Measurements from ENCODE around the gene ZNF831. TPM values are rescaled to one million over a fixed set of nuclear protein-coding genes. Genes with fewer than 3 reads are reported as not detected.
A peak's percentile ranks its signal among the peaks of the same experiment; 100 is the strongest.

Gene ZNF831
- polyA plus RNA-seq, 1 donor = 0.31 TPM

- no peak overlapping the region for H3K27ac ChIP-seq (ENCODE audit: low read length)
- no peak for DNase-seq
- 86% methylated on average over 1 of the region's 4 CpGs for WGBS (ENCODE audit: insufficient coverage, low lambda C conversion rate)
- H3K4me1 ChIP-seq (ENCODE audit: control insufficient read depth, insufficient read depth, low read length) = no peaks in the 10 kb centered on the region
- no peaks in the 10 kb centered on the region for H3K36me3 ChIP-seq (ENCODE audit: control insufficient read depth, insufficient read depth, low read length)
- H3K27me3 ChIP-seq (ENCODE audit: control insufficient read depth, insufficient read depth, low read length) = peaks cover 16% of the 10 kb centered on the region
- H3K9me3 ChIP-seq (ENCODE audit: control insufficient read depth, low read depth, low read length) = no peaks in the 10 kb centered on the region
- no peak overlapping the region for H3K4me3 ChIP-seq (ENCODE audit: low read length)
Measured at GRCh38 chr20:59247731-59248684, 84.4 kb downstream of the ZNF831 start.

- H3K9me3 ChIP-seq (ENCODE audit: control insufficient read depth, low read depth, low read length) = no peaks in the 10 kb centered on the region
- no peaks in the 10 kb centered on the region for H3K36me3 ChIP-seq (ENCODE audit: control insufficient read depth, insufficient read depth, low read length)
- H3K4me1 ChIP-seq (ENCODE audit: control insufficient read depth, insufficient read depth, low read length) = no peaks in the 10 kb centered on the region
- no peak overlapping the region for H3K27ac ChIP-seq (ENCODE audit: low read length)
- no peak overlapping the region for H3K4me3 ChIP-seq (ENCODE audit: low read length)
- H3K27me3 ChIP-seq (ENCODE audit: control insufficient read depth, insufficient read depth, low read length) = peaks cover 25% of the 10 kb centered on the region
- 100% methylated on average over 2 of the region's 6 CpGs for WGBS (ENCODE audit: insufficient coverage, low lambda C conversion rate)
- no peak for DNase-seq
Measured at GRCh38 chr20:59250293-59250692, 86.7 kb downstream of the ZNF831 start.

- Histone ChIP-seq H3K36me3 (ENCODE audit: control insufficient read depth, insufficient read depth, low read length) (no peaks in the 10 kb centered on the region), H3K4me3 (ENCODE audit: low read length) (no peak overlapping the region), H3K27me3 (ENCODE audit: control insufficient read depth, insufficient read depth, low read length) (peaks cover 31% of the 10 kb centered on the region), H3K4me1 (ENCODE audit: control insufficient read depth, insufficient read depth, low read length) (no peaks in the 10 kb centered on the region), H3K9me3 (ENCODE audit: control insufficient read depth, low read depth, low read length) (no peaks in the 10 kb centered on the region), H3K27ac (ENCODE audit: low read length) (no peak overlapping the region)
- no peak for DNase-seq
- 100% methylated on average over 1 of the region's 6 CpGs for WGBS (ENCODE audit: insufficient coverage, low lambda C conversion rate)
Measured at GRCh38 chr20:59253325-59253724, 89.7 kb downstream of the ZNF831 start.

- Histone ChIP-seq H3K27ac (ENCODE audit: low read length) (no peak overlapping the region), H3K9me3 (ENCODE audit: control insufficient read depth, low read depth, low read length) (no peaks in the 10 kb centered on the region), H3K27me3 (ENCODE audit: control insufficient read depth, insufficient read depth, low read length) (peaks cover 31% of the 10 kb centered on the region), H3K4me3 (ENCODE audit: low read length) (no peak overlapping the region), H3K4me1 (ENCODE audit: control insufficient read depth, insufficient read depth, low read length) (no peaks in the 10 kb centered on the region), H3K36me3 (ENCODE audit: control insufficient read depth, insufficient read depth, low read length) (no peaks in the 10 kb centered on the region)
- no CpG with 5 or more reads among the region's 4 CpGs for WGBS (ENCODE audit: insufficient coverage, low lambda C conversion rate)
- DNase-seq = no peak
Measured at GRCh38 chr20:59253779-59254319, 90.2 kb downstream of the ZNF831 start.

GRCh38 chr20:59255256-59255655 lies 91.6 kb downstream of the ZNF831 start:
- 80% methylated on average over 1 of the region's 5 CpGs for whole genome bisulfite sequencing (ENCODE audit: insufficient coverage, low lambda C conversion rate)
- H3K9me3 ChIP-seq (ENCODE audit: control insufficient read depth, low read depth, low read length) = no peaks in the 10 kb centered on the region
- no peak for DNase-seq
- H3K27ac ChIP-seq (ENCODE audit: low read length) = no peak overlapping the region
- peaks cover 27% of the 10 kb centered on the region for H3K27me3 ChIP-seq (ENCODE audit: control insufficient read depth, insufficient read depth, low read length)
- no peaks in the 10 kb centered on the region for H3K4me1 ChIP-seq (ENCODE audit: control insufficient read depth, insufficient read depth, low read length)
- no peaks in the 10 kb centered on the region for H3K36me3 ChIP-seq (ENCODE audit: control insufficient read depth, insufficient read depth, low read length)
- no peak overlapping the region for H3K4me3 ChIP-seq (ENCODE audit: low read length)

GRCh38 chr20:59258221-59258621 lies 94.6 kb downstream of the ZNF831 start:
- no peak overlapping the region for H3K27ac ChIP-seq (ENCODE audit: low read length)
- WGBS (ENCODE audit: insufficient coverage, low lambda C conversion rate) = no CpG with 5 or more reads among the region's 2 CpGs
- H3K4me1 ChIP-seq (ENCODE audit: control insufficient read depth, insufficient read depth, low read length) = no peaks in the 10 kb centered on the region
- DNase-seq = no peak
- H3K36me3 ChIP-seq (ENCODE audit: control insufficient read depth, insufficient read depth, low read length) = no peaks in the 10 kb centered on the region
- no peak overlapping the region for H3K4me3 ChIP-seq (ENCODE audit: low read length)
- no peaks in the 10 kb centered on the region for H3K9me3 ChIP-seq (ENCODE audit: control insufficient read depth, low read depth, low read length)
- H3K27me3 ChIP-seq (ENCODE audit: control insufficient read depth, insufficient read depth, low read length) = peaks cover 19% of the 10 kb centered on the region

- H3K27ac ChIP-seq (ENCODE audit: low read length) = no peak overlapping the region
- H3K27me3 ChIP-seq (ENCODE audit: control insufficient read depth, insufficient read depth, low read length) = peaks cover 13% of the 10 kb centered on the region
- DNase-seq = no peak
- 60% methylated on average over 1 of the region's 2 CpGs for WGBS (ENCODE audit: insufficient coverage, low lambda C conversion rate)
- H3K9me3 ChIP-seq (ENCODE audit: control insufficient read depth, low read depth, low read length) = no peaks in the 10 kb centered on the region
- H3K4me1 ChIP-seq (ENCODE audit: control insufficient read depth, insufficient read depth, low read length) = no peaks in the 10 kb centered on the region
- no peak overlapping the region for H3K4me3 ChIP-seq (ENCODE audit: low read length)
- H3K36me3 ChIP-seq (ENCODE audit: control insufficient read depth, insufficient read depth, low read length) = no peaks in the 10 kb centered on the region
Measured at GRCh38 chr20:59259946-59260345, 96.3 kb downstream of the ZNF831 start.

- H3K9me3 ChIP-seq (ENCODE audit: control insufficient read depth, low read depth, low read length) = no peaks in the 10 kb centered on the region
- H3K4me3 ChIP-seq (ENCODE audit: low read length) = no peak overlapping the region
- H3K27me3 ChIP-seq (ENCODE audit: control insufficient read depth, insufficient read depth, low read length) = peaks cover 5% of the 10 kb centered on the region
- H3K4me1 ChIP-seq (ENCODE audit: control insufficient read depth, insufficient read depth, low read length) = no peaks in the 10 kb centered on the region
- H3K27ac ChIP-seq (ENCODE audit: low read length) = no peak overlapping the region
- no peaks in the 10 kb centered on the region for H3K36me3 ChIP-seq (ENCODE audit: control insufficient read depth, insufficient read depth, low read length)
- DNase-seq = no peak
Measured at GRCh38 chr20:59265298-59265697, 101.7 kb downstream of the ZNF831 start.

GRCh38 chr20:59268870-59269269 lies 105.2 kb downstream of the ZNF831 start:
- Histone ChIP-seq H3K36me3 (ENCODE audit: control insufficient read depth, insufficient read depth, low read length) (no peaks in the 10 kb centered on the region), H3K4me3 (ENCODE audit: low read length) (no peak overlapping the region), H3K4me1 (ENCODE audit: control insufficient read depth, insufficient read depth, low read length) (no peaks in the 10 kb centered on the region), H3K9me3 (ENCODE audit: control insufficient read depth, low read depth, low read length) (no peaks in the 10 kb centered on the region), H3K27me3 (ENCODE audit: control insufficient read depth, insufficient read depth, low read length) (peaks cover 9% of the 10 kb centered on the region), H3K27ac (ENCODE audit: low read length) (no peak overlapping the region)
- WGBS (ENCODE audit: insufficient coverage, low lambda C conversion rate) = no CpG with 5 or more reads among the region's 3 CpGs
- DNase-seq = no peak

GRCh38 chr20:59269411-59270025 lies 105.9 kb downstream of the ZNF831 start:
- Histone ChIP-seq H3K27ac (ENCODE audit: low read length) (no peak overlapping the region), H3K4me1 (ENCODE audit: control insufficient read depth, insufficient read depth, low read length) (no peaks in the 10 kb centered on the region), H3K4me3 (ENCODE audit: low read length) (no peak overlapping the region), H3K9me3 (ENCODE audit: control insufficient read depth, low read depth, low read length) (no peaks in the 10 kb centered on the region), H3K27me3 (ENCODE audit: control insufficient read depth, insufficient read depth, low read length) (peaks cover 9% of the 10 kb centered on the region), H3K36me3 (ENCODE audit: control insufficient read depth, insufficient read depth, low read length) (no peaks in the 10 kb centered on the region)
- peak in 1 of 2 donors; percentile 41 for DNase-seq
- no CpG with 5 or more reads among the region's 4 CpGs for WGBS (ENCODE audit: insufficient coverage, low lambda C conversion rate)
